ENCODE measurements around the gene CYB5R3. TPM values are rescaled to one million over a fixed set of nuclear protein-coding genes. Genes with fewer than 3 reads are reported as not detected.
"Not testable (repeated sequence)": the region's sequence is repeated elsewhere in the genome, so short reads cannot be mapped to it uniquely, and the experiment has no call there.

The CYB5R3 gene
- total RNA-seq, 1 donor from 2014 or later: 383 TPM

GRCh38 chr22:42567950-42568349 is 81.2 kb downstream of the CYB5R3 start:
- not testable (repeated sequence) for H3K4me1 Mint-ChIP-seq (ENCODE audit: low read depth); H3K27ac Mint-ChIP-seq (ENCODE audit: unreplicated experiment); H3K27me3 Mint-ChIP-seq (ENCODE audit: low read depth); H3K4me3 Mint-ChIP-seq (ENCODE audit: unreplicated experiment); DNase-seq (ENCODE audit: low spot score); H3K9me3 Mint-ChIP-seq (ENCODE audit: low read depth); H3K36me3 Mint-ChIP-seq (ENCODE audit: low read depth)

Other genes starting within 250 kb of the CYB5R3 start
- not detected in 3 replicates for gene NFAM1, start 217.0 kb downstream of the CYB5R3 start, total RNA-seq
- 33.8 to 39.3 TPM (median 34.8 TPM) in 3 replicates for gene RRP7A, start 129.6 kb downstream of the CYB5R3 start, total RNA-seq
- 2.8 to 4.0 TPM (median 3.5 TPM) in 3 replicates for gene SERHL2, start 95.4 kb downstream of the CYB5R3 start, total RNA-seq
- 47.3 to 49.2 TPM (median 48.0 TPM) in 3 replicates for gene POLDIP3, start 34.5 kb downstream of the CYB5R3 start, total RNA-seq
- 0.85 to 1.8 TPM in 2 of 3 replicates, not detected in the other for gene ATP5MGL, start 8.8 kb downstream of the CYB5R3 start, total RNA-seq
- 5.2 to 23.8 TPM (median 22.0 TPM) in 3 replicates for gene A4GALT, start 71.5 kb upstream of the CYB5R3 start, total RNA-seq
- 79.6 to 88.1 TPM (median 80.8 TPM) in 3 replicates for gene ARFGAP3, start 207.9 kb upstream of the CYB5R3 start, total RNA-seq